HG02623 (cell line): ENCODE data around the gene CCDC18.
"Not testable (repeated sequence)": the region's sequence is repeated elsewhere in the genome, so short reads cannot be mapped to it uniquely, and the experiment has no call there.

Source experiments
- ATAC-seq: cut with Tn5 transposase; IDR thresholded peaks from one replicate; pipeline ENCODE4 v1.9.1; 2021; ENCODE audit warnings: moderate library complexity; ENCODE audit not compliant: unreplicated experiment

CCDC18 gene

GRCh38 chr1:93223023-93223675 lies 42.6 kb downstream of the CCDC18 start:
- no peak for ATAC-seq

GRCh38 chr1:93235261-93235660 lies 54.7 kb downstream of the CCDC18 start:
- no peak for ATAC-seq

- no peak for ATAC-seq
Measured at GRCh38 chr1:93237021-93237420, 56.5 kb downstream of the CCDC18 start.

GRCh38 chr1:93238425-93238824 lies 57.9 kb downstream of the CCDC18 start:
- no peak for ATAC-seq

GRCh38 chr1:93239863-93240262 lies 59.3 kb downstream of the CCDC18 start:
- ATAC-seq, result no peak

GRCh38 chr1:93243233-93243632 lies 62.7 kb downstream of the CCDC18 start:
- not testable (repeated sequence) for ATAC-seq

GRCh38 chr1:93244298-93245069 lies 64.0 kb downstream of the CCDC18 start:
- ATAC-seq, result no peak

- no peak for ATAC-seq
Measured at GRCh38 chr1:93251966-93252365, 71.4 kb downstream of the CCDC18 start.

GRCh38 chr1:93252598-93252997 lies 72.1 kb downstream of the CCDC18 start:
- no peak for ATAC-seq

GRCh38 chr1:93253516-93253915 lies 73.0 kb downstream of the CCDC18 start:
- ATAC-seq, result no peak

- no peak for ATAC-seq
Measured at GRCh38 chr1:93255222-93256079, 74.9 kb downstream of the CCDC18 start.

GRCh38 chr1:93256433-93256832 lies 75.9 kb downstream of the CCDC18 start:
- no peak for ATAC-seq

GRCh38 chr1:93257889-93258288 lies 77.4 kb downstream of the CCDC18 start:
- ATAC-seq, result no peak

- ATAC-seq, result not testable (repeated sequence)
Measured at GRCh38 chr1:93260726-93261125, 80.2 kb downstream of the CCDC18 start.

GRCh38 chr1:93262645-93263044 lies 82.1 kb downstream of the CCDC18 start:
- no peak for ATAC-seq

GRCh38 chr1:93268888-93269287 lies 88.4 kb downstream of the CCDC18 start:
- not testable (repeated sequence) for ATAC-seq

- ATAC-seq, result not testable (repeated sequence)
Measured at GRCh38 chr1:93275262-93275633, 94.7 kb downstream of the CCDC18 start.

GRCh38 chr1:93275634-93276295 lies 95.2 kb downstream of the CCDC18 start:
- no peak for ATAC-seq

GRCh38 chr1:93277530-93277929 lies 97.0 kb downstream of the CCDC18 start:
- ATAC-seq, result not testable (repeated sequence)

GRCh38 chr1:93283496-93283895 lies 103.0 kb downstream of the CCDC18 start:
- ATAC-seq, result no peak

GRCh38 chr1:93288558-93288957 lies 108.0 kb downstream of the CCDC18 start:
- ATAC-seq, result no peak
